GM19043 (cell line): ENCODE data around the gene IQGAP2.
"Not testable (repeated sequence)": the region's sequence is repeated elsewhere in the genome, so short reads cannot be mapped to it uniquely, and the experiment has no call there.

ENCODE experiments used
- ATAC-seq: cut with Tn5 transposase; IDR thresholded peaks from one replicate; pipeline ENCODE4 v1.9.1; 2021; ENCODE audit warnings: low read depth; ENCODE audit not compliant: unreplicated experiment

The IQGAP2 gene

GRCh38 chr5:76413746-76414145 is 10.7 kb downstream of the IQGAP2 start:
- peak; percentile 57 for ATAC-seq

GRCh38 chr5:76414788-76415187 is 11.7 kb downstream of the IQGAP2 start:
- no peak for ATAC-seq

GRCh38 chr5:76415855-76416254 is 12.8 kb downstream of the IQGAP2 start:
- no peak for ATAC-seq

- no peak for ATAC-seq
Measured at GRCh38 chr5:76419597-76420298, 16.7 kb downstream of the IQGAP2 start.

GRCh38 chr5:76422227-76422626 is 19.1 kb downstream of the IQGAP2 start:
- no peak for ATAC-seq

- no peak for ATAC-seq
Measured at GRCh38 chr5:76422742-76423141, 19.7 kb downstream of the IQGAP2 start.

- ATAC-seq: no peak
Measured at GRCh38 chr5:76425146-76425545, 22.1 kb downstream of the IQGAP2 start.

- no peak for ATAC-seq
Measured at GRCh38 chr5:76425928-76426804, 23.1 kb downstream of the IQGAP2 start.

- ATAC-seq: no peak
Measured at GRCh38 chr5:76427206-76428140, 24.4 kb downstream of the IQGAP2 start.

GRCh38 chr5:76428550-76428949 is 25.5 kb downstream of the IQGAP2 start:
- ATAC-seq: not testable (repeated sequence)

- ATAC-seq: no peak
Measured at GRCh38 chr5:76433261-76433660, 30.2 kb downstream of the IQGAP2 start.

GRCh38 chr5:76437507-76437906 is 34.4 kb downstream of the IQGAP2 start:
- ATAC-seq: not testable (repeated sequence)

- no peak for ATAC-seq
Measured at GRCh38 chr5:76438025-76438424, 34.9 kb downstream of the IQGAP2 start.

GRCh38 chr5:76439201-76439600 is 36.1 kb downstream of the IQGAP2 start:
- ATAC-seq: no peak

- ATAC-seq: no peak
Measured at GRCh38 chr5:76439929-76440328, 36.8 kb downstream of the IQGAP2 start.

GRCh38 chr5:76441101-76441500 is 38.0 kb downstream of the IQGAP2 start:
- no peak for ATAC-seq

- ATAC-seq: no peak
Measured at GRCh38 chr5:76441890-76442673, 39.0 kb downstream of the IQGAP2 start.

- no peak for ATAC-seq
Measured at GRCh38 chr5:76443066-76443800, 40.1 kb downstream of the IQGAP2 start.

- no peak for ATAC-seq
Measured at GRCh38 chr5:76445063-76445462, 42.0 kb downstream of the IQGAP2 start.
